Astrocyte (in vitro differentiated cells and primary cell): ENCODE measurements around the gene OTOG. TPM values are rescaled to one million over a fixed set of nuclear protein-coding genes. Genes with fewer than 3 reads are reported as not detected.

Experiments used
- DNase-seq: peaks from one replicate; pipeline ENCODE4 v3.0.0-alpha.2; 2010; ENCODE audit warnings: low read depth
- FAIRE-seq: peaks from 2 replicates; lab custom pipeline; 2011; peaks lifted over from hg19 to GRCh38; lab: Jason Lieb, UNC
- H2AFZ ChIP-seq: 2 replicates; pipeline ENCODE4 v1.6.0; 2012; ENCODE audit warnings: low read depth, low read length, inconsistent platforms
- H3K27ac ChIP-seq: 2 replicates; pipeline ENCODE4 v1.5.1; 2011; ENCODE audit warnings: low read depth, low read length, inconsistent platforms
- H3K27me3 ChIP-seq: 2 replicates; pipeline ENCODE4 v1.6.0; 2011; ENCODE audit warnings: low read length, inconsistent platforms; ENCODE audit not compliant: insufficient read depth
- H3K36me3 ChIP-seq: 2 replicates; pipeline ENCODE4 v1.5.1; 2011; ENCODE audit warnings: low read length, inconsistent platforms; ENCODE audit not compliant: insufficient read depth
- H3K4me1 ChIP-seq: 2 replicates; pipeline ENCODE4 v1.5.1; 2011; ENCODE audit warnings: low read length, inconsistent platforms; ENCODE audit not compliant: insufficient read depth
- H3K4me2 ChIP-seq: 2 replicates; pipeline ENCODE4 v1.6.0; 2012; ENCODE audit warnings: low read length, inconsistent platforms
- H3K4me3 ChIP-seq: 2 replicates; pipeline ENCODE4 v1.5.1; 2011; ENCODE audit warnings: low read depth, mild to moderate bottlenecking, low read length, inconsistent platforms; ENCODE audit not compliant: insufficient read depth
- H3K79me2 ChIP-seq: 2 replicates; pipeline ENCODE4 v1.6.0; 2012; ENCODE audit warnings: mild to moderate bottlenecking, low read length, inconsistent platforms; ENCODE audit not compliant: insufficient read depth
- H3K9ac ChIP-seq: 2 replicates; pipeline ENCODE4 v1.6.0; 2012; ENCODE audit warnings: mild to moderate bottlenecking, low read length, inconsistent platforms
- H3K9me3 ChIP-seq: 2 replicates; pipeline ENCODE4 v1.5.1; 2012; ENCODE audit warnings: low read depth, mild to moderate bottlenecking, low read length, inconsistent platforms; ENCODE audit not compliant: insufficient read depth
- H4K20me1 ChIP-seq: 2 replicates; pipeline ENCODE4 v1.6.0; 2012; ENCODE audit warnings: low read length, inconsistent platforms; ENCODE audit not compliant: insufficient read depth
- H3K27ac Mint-ChIP-seq: one replicate; pipeline ENCODE4 v1.8.0; 2021; ENCODE audit warnings: mild to moderate bottlenecking, mixed read lengths; ENCODE audit not compliant: unreplicated experiment
- H3K27me3 Mint-ChIP-seq: one replicate; pipeline ENCODE4 v1.8.0; 2021; ENCODE audit warnings: low read depth, mixed read lengths; ENCODE audit not compliant: unreplicated experiment
- H3K36me3 Mint-ChIP-seq: one replicate; pipeline ENCODE4 v1.8.0; 2021; ENCODE audit warnings: low read depth, mixed read lengths; ENCODE audit not compliant: unreplicated experiment
- H3K4me1 Mint-ChIP-seq: one replicate; pipeline ENCODE4 v1.8.0; 2021; ENCODE audit warnings: low read depth, mixed read lengths; ENCODE audit not compliant: unreplicated experiment
- H3K4me3 Mint-ChIP-seq: one replicate; pipeline ENCODE4 v1.8.0; 2021; ENCODE audit warnings: mild to moderate bottlenecking, moderate library complexity, mixed read lengths; ENCODE audit not compliant: unreplicated experiment
- H3K9me3 Mint-ChIP-seq: one replicate; pipeline ENCODE4 v1.8.0; 2021; ENCODE audit warnings: mild to moderate bottlenecking, mixed read lengths; ENCODE audit not compliant: unreplicated experiment
- CTCF ChIP-seq: IDR thresholded peaks from 2 replicates; pipeline ENCODE4 v1.5.1; 2011; ENCODE audit warnings: low read depth, mild to moderate bottlenecking, inconsistent platforms, low read length, moderate library complexity; ENCODE audit not compliant: insufficient read depth
- EZH2 ChIP-seq: IDR thresholded peaks from 2 replicates; pipeline ENCODE4 v1.6.1; 2012; ENCODE audit warnings: mild to moderate bottlenecking, low read length, inconsistent platforms; ENCODE audit not compliant: insufficient read depth
- total RNA-seq: library from RNA; stranded (reverse); gene quantifications from 2 replicates; pipeline ENCODE4 v1.2.1, GENCODE V29; 2021

Gene OTOG
- total RNA-seq, 1 donor from 2014 or later: not detected

GRCh38 chr11:17645190-17645970 lies 98.3 kb downstream of the OTOG start:
- H3K9ac ChIP-seq: no peak overlapping the region
- H3K9me3 ChIP-seq: no peaks in the 10 kb centered on the region
- Mint-ChIP-seq H3K4me3 (no peak overlapping the region), H3K27ac (no peak overlapping the region), H3K27me3 (peaks cover 35% of the 10 kb centered on the region), H3K9me3 (no peaks in the 10 kb centered on the region), H3K4me1 (peaks cover 5% of the 10 kb centered on the region), H3K36me3 (no peaks in the 10 kb centered on the region)
- H3K27ac ChIP-seq: no peak overlapping the region
- no peaks in the 10 kb centered on the region for H3K79me2 ChIP-seq
- H3K4me3 ChIP-seq: no peak overlapping the region
- no peak for FAIRE-seq
- H2AFZ ChIP-seq: no peak overlapping the region
- no peaks in the 10 kb centered on the region for H3K27me3 ChIP-seq
- no peak for TF ChIP-seq CTCF
- no peak for TF ChIP-seq EZH2
- no peaks in the 10 kb centered on the region for H3K4me1 ChIP-seq
- H3K4me2 ChIP-seq: no peak overlapping the region
- H4K20me1 ChIP-seq: no peaks in the 10 kb centered on the region
- H3K36me3 ChIP-seq: no peaks in the 10 kb centered on the region
- no peak for DNase-seq

- TF ChIP-seq EZH2: no peak
- no peak for TF ChIP-seq CTCF
- H3K36me3 ChIP-seq: no peaks in the 10 kb centered on the region
- no peaks in the 10 kb centered on the region for H3K27me3 ChIP-seq
- no peaks in the 10 kb centered on the region for H3K9me3 Mint-ChIP-seq
- H2AFZ ChIP-seq: no peak overlapping the region
- H3K27me3 Mint-ChIP-seq: peaks cover 40% of the 10 kb centered on the region
- H3K27ac ChIP-seq: no peak overlapping the region
- H4K20me1 ChIP-seq: no peaks in the 10 kb centered on the region
- no peak overlapping the region for H3K27ac Mint-ChIP-seq
- DNase-seq: no peak
- peaks cover 8% of the 10 kb centered on the region for H3K4me1 Mint-ChIP-seq
- H3K4me3 Mint-ChIP-seq: no peak overlapping the region
- no peak overlapping the region for H3K4me2 ChIP-seq
- H3K36me3 Mint-ChIP-seq: no peaks in the 10 kb centered on the region
- no peak overlapping the region for H3K9ac ChIP-seq
- no peaks in the 10 kb centered on the region for H3K9me3 ChIP-seq
- H3K4me3 ChIP-seq: no peak overlapping the region
- no peaks in the 10 kb centered on the region for H3K4me1 ChIP-seq
- no peak for FAIRE-seq
- no peaks in the 10 kb centered on the region for H3K79me2 ChIP-seq
These were observed 99.5 kb downstream of the OTOG start for GRCh38 chr11:17646451-17647145.

- Histone ChIP-seq H3K9ac (no peak overlapping the region), H3K4me1 (no peaks in the 10 kb centered on the region), H3K27me3 (no peaks in the 10 kb centered on the region), H3K79me2 (no peaks in the 10 kb centered on the region), H3K9me3 (no peaks in the 10 kb centered on the region), H4K20me1 (no peaks in the 10 kb centered on the region), H2AFZ (no peak overlapping the region), H3K4me3 (no peak overlapping the region), H3K36me3 (no peaks in the 10 kb centered on the region), H3K4me2 (no peak overlapping the region), H3K27ac (no peak overlapping the region)
- no peak for DNase-seq
- H3K4me1 Mint-ChIP-seq: peaks cover 8% of the 10 kb centered on the region
- H3K4me3 Mint-ChIP-seq: no peak overlapping the region
- TF ChIP-seq CTCF (no peak), EZH2 (no peak)
- FAIRE-seq: no peak
- peaks cover 40% of the 10 kb centered on the region for H3K27me3 Mint-ChIP-seq
- H3K36me3 Mint-ChIP-seq: no peaks in the 10 kb centered on the region
- no peak overlapping the region for H3K27ac Mint-ChIP-seq
- no peaks in the 10 kb centered on the region for H3K9me3 Mint-ChIP-seq
These were observed 101.5 kb downstream of the OTOG start for GRCh38 chr11:17648528-17648927.
